ENCODE measurements around the gene ZNF275. TPM values are rescaled to one million over a fixed set of nuclear protein-coding genes. Genes with fewer than 3 reads are reported as not detected.
"Not testable (repeated sequence)": the region's sequence is repeated elsewhere in the genome, so short reads cannot be mapped to it uniquely, and the experiment has no call there.

Gene ZNF275
- total RNA-seq, 1 donor from 2014 or later: 7.6 TPM

DNA sequence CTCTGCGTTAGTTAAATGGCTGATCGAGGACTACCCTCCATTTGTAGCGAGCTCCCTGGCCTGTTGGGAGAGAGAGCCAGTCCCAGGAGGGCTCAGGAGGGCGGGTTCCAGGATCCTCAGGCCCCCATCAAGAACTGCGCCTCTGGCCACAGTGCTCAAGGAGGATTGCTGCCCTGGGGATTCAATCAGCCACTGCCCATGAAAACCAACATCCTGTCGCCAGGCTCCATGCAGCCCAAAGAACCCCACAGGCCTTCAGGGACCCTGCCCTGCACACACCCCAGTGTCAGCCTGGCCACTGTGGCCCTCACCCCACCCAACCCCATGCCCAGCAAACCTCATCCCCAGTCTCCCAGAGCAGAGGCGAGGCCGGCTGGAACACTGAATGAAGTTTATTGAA lies 16.6 kb upstream of the ZNF275 start:
- TF ChIP-seq, protein P1, sequence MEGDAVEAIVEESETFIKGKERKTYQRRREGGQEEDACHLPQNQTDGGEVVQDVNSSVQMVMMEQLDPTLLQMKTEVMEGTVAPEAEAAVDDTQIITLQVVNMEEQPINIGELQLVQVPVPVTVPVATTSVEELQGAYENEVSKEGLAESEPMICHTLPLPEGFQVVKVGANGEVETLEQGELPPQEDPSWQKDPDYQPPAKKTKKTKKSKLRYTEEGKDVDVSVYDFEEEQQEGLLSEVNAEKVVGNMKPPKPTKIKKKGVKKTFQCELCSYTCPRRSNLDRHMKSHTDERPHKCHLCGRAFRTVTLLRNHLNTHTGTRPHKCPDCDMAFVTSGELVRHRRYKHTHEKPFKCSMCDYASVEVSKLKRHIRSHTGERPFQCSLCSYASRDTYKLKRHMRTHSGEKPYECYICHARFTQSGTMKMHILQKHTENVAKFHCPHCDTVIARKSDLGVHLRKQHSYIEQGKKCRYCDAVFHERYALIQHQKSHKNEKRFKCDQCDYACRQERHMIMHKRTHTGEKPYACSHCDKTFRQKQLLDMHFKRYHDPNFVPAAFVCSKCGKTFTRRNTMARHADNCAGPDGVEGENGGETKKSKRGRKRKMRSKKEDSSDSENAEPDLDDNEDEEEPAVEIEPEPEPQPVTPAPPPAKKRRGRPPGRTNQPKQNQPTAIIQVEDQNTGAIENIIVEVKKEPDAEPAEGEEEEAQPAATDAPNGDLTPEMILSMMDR (IDR thresholded peaks at IDR 0.05): no peak
- no peak for ATAC-seq
- intact Hi-C loops (cut with DNase I): no loop called here

DNA sequence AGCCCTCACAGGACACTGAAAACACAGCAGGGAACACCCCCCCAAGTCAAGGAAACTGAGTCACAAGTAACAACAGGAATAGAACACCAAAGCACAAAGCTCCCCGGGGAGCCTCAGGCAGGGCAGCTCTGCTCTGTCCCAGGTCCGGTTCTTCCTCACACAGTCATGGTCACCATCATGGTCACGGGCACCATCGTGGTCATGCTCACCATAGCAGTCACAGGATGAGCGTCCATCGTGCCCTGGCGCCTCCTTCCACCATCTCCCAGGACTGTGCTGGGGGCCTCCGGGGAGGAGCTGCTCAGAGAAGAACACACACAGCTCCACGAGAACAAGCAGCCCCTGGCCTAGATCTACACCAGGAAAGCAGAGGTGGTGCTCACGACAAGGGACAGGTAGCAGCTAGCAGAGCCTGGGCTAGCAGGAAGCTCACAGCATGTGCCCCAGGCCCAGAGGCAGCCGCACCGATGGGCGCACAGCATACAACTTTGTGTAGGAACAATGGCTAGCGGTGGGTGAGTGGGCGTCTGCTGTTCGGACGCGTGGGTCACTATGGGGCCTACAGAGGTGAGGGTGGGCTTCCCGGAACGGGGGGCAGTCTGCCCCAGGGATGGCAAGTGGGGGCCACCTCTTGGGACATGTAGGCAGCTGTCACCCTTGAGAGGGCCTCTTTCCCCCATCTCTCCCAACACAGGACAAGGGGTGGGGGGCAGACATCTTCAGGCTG lies 15.8 kb upstream of the ZNF275 start:
- no peak for DNase-seq
- no peak overlapping the region for H3K27ac ChIP-seq

More for the DNA sequence above, 16.6 kb upstream of the ZNF275 start:
- Histone ChIP-seq H3K36me3 (no peaks in the 10 kb centered on the region), H3K27ac (no peak overlapping the region), H3K27me3 (ENCODE audit: low read depth) (peaks cover 6% of the 10 kb centered on the region), H3K4me1 (no peaks in the 10 kb centered on the region), H3K4me3 (no peak overlapping the region), H3K9me3 (no peaks in the 10 kb centered on the region)
- DNase-seq: no peak

DNA sequence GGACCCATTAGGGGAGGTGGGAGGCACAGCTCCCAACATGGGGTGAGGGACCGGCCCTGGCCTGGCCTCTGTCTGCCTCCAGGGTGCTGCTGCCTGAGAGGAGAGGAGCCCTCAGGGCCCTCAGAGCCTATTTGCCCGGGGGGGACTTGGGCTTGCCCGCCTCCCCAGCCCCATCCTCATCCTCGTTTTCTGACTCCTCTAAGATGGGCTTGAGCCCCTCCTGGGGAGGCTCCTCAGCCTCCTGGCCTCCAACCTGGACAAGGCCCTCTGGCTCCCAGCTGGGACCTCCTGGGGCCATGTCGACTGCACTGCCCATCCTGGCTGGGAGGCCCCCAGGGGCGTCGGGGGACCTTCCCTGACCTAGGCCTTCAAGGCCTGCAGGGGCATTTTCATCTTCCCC lies 15.1 kb upstream of the ZNF275 start:
- TF ChIP-seq, protein P1 (IDR thresholded peaks at IDR 0.05): no peak
- Histone ChIP-seq H3K27me3 (ENCODE audit: low read depth) (peaks cover 6% of the 10 kb centered on the region), H3K27ac (no peak overlapping the region), H3K4me3 (no peak overlapping the region), H3K4me1 (no peaks in the 10 kb centered on the region), H3K36me3 (no peaks in the 10 kb centered on the region), H3K9me3 (no peaks in the 10 kb centered on the region)
- DNase-seq (no peak), ATAC-seq (no peak)
- intact Hi-C loops (cut with DNase I): no loop called here

More for the DNA sequence above, 15.8 kb upstream of the ZNF275 start:
- no peaks in the 10 kb centered on the region for H3K36me3 ChIP-seq
- H3K4me1 ChIP-seq: no peaks in the 10 kb centered on the region
- TF ChIP-seq, protein P1 (IDR thresholded peaks at IDR 0.05): no peak
- H3K9me3 ChIP-seq: no peaks in the 10 kb centered on the region
- intact Hi-C loops (cut with DNase I): no loop called here
- peaks cover 6% of the 10 kb centered on the region for H3K27me3 ChIP-seq (ENCODE audit: low read depth)
- ATAC-seq: no peak
- H3K4me3 ChIP-seq: no peak overlapping the region

DNA sequence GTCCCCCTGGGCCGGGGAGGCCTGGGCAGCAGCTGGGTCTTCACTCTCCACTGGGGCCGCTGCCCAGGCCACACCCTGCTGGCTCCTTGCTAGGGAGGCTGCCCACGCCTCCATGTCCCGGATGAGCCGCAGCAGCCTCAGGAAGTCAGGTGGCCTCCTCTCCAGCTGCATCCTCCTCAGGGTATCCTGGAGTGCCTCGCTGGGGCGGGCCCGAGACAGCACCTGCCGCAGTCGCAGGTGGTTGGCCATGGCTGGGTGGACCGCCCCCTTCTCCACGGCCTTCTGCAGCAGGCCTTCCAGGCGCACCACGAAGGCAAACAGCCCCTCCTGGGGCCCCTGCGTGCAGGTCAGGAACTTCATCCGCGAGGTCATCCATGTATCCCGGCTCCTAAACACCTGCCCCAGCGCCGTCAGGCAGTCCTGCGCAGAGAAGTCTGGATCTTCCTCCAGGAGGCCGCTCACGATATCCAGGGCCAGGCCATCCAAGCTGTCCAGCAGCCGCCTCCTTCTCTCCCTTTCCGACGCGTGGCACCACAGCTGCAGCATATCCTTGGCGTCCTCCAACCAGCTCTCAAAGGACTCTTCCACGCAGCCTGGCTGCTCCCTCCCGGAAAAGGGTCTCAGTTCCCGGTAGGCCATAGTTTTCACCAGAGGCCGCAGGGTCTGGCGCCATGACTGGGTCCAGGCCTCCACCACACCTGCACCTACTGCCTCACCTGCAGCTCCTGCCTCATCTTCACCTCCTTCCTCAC lies 14.5 kb upstream of the ZNF275 start:
- Histone ChIP-seq H3K4me1 (no peaks in the 10 kb centered on the region), H3K27ac (no peak overlapping the region), H3K4me3 (no peak overlapping the region), H3K27me3 (ENCODE audit: low read depth) (peaks cover 6% of the 10 kb centered on the region), H3K36me3 (no peaks in the 10 kb centered on the region), H3K9me3 (no peaks in the 10 kb centered on the region)
- TF ChIP-seq, protein P1 (IDR thresholded peaks at IDR 0.05): no peak
- no peak for ATAC-seq
- intact Hi-C loops (cut with DNase I): no loop called here
- DNase-seq: no peak

DNA sequence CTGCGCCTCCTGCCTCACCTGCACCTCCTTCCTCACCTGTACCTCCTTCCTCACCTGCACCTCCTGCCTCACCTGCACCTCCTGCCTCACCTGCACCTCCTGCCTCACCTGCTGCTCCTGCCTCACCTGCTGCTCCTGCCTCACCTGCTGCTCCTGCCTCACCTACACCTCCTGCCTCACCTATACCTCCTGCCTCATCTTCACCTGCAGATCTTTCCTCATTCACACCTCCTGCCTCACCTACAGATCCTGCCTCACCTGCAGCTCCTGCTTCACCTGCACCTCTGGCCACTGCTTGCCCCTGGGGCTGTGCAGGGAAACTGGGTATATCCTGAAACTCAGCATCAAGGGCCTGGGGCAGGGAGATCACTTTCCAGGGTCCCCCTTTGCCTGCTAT lies 13.9 kb upstream of the ZNF275 start:
- H3K4me1 ChIP-seq; H3K27me3 ChIP-seq (ENCODE audit: low read depth); H3K27ac ChIP-seq; H3K9me3 ChIP-seq; intact Hi-C loops (cut with DNase I); DNase-seq; H3K4me3 ChIP-seq; H3K36me3 ChIP-seq; ATAC-seq: not testable (repeated sequence)
